ENCODE measurements around the gene TMEM37.
A peak's percentile ranks its signal among the peaks of the same experiment; 100 is the strongest.

- TF ChIP-seq POLR2A (IDR thresholded peaks at IDR 0.05; ENCODE audit: control extremely low read depth in 1 of 2, low read depth in 2 of 2, low read length in 2 of 2): no peak
- peak in 1 of 3 experiments; percentile 7; a peak in 1 of 4 replicates for TF ChIP-seq CTCF (IDR thresholded peaks at IDR 0.05; ENCODE audit: control extremely low read depth in 1 of 3, insufficient read depth in 1 of 3, low read depth in 1 of 3, low read length in 3 of 3)
Measured at GRCh38 chr2:119463990-119464389, 32.3 kb downstream of the TMEM37 start.
